Stimulated activated CD4-positive, alpha-beta T cell treated with anti-CD3 and anti-CD28 coated beads, Interleukin-1b, Interleukin-23, amount 100 ng/mL, for 1 hour (primary cell): Measurements from ENCODE around the gene LGALS4.
"Not testable (repeated sequence)": the region's sequence is repeated elsewhere in the genome, so short reads cannot be mapped to it uniquely, and the experiment has no call there.

ENCODE experiments used
- DNase-seq, 2 donors: peaks; one replicate each; pipeline ENCODE4 v3.0.0-alpha.2; 2020; ENCODE audit warnings: low read depth in 2 of 2

The LGALS4 gene

GRCh38 chr19:38812841-38813320 lies at the start of gene LGALS4:
Gene LGALS4 (minus strand): TSS chr19:38812945. CDS start chr19:38812886, 59 bp downstream.
- no peak for DNase-seq

- DNase-seq = no peak
Observed at GRCh38 chr19:38861368-38861767, 48.6 kb upstream of the LGALS4 start.

GRCh38 chr19:38859631-38860204 lies 47.0 kb upstream of the LGALS4 start:
- DNase-seq = not testable (repeated sequence)

- DNase-seq = no peak
Observed at GRCh38 chr19:38856813-38857212, 44.1 kb upstream of the LGALS4 start.

GRCh38 chr19:38855751-38856150 lies 43.0 kb upstream of the LGALS4 start:
- not testable (repeated sequence) for DNase-seq

- not testable (repeated sequence) for DNase-seq
Observed at GRCh38 chr19:38854961-38855360, 42.2 kb upstream of the LGALS4 start.

GRCh38 chr19:38853214-38853613 lies 40.5 kb upstream of the LGALS4 start:
- DNase-seq = no peak

- DNase-seq = no peak
Observed at GRCh38 chr19:38852231-38853044, 39.7 kb upstream of the LGALS4 start.

GRCh38 chr19:38851622-38852230 lies 39.0 kb upstream of the LGALS4 start:
- DNase-seq = peak; percentile 79

GRCh38 chr19:38850976-38851621 lies 38.4 kb upstream of the LGALS4 start:
- DNase-seq = no peak

GRCh38 chr19:38850436-38850975 lies 37.8 kb upstream of the LGALS4 start:
- DNase-seq = peak; percentile 93 to 98

GRCh38 chr19:38849860-38850435 lies 37.2 kb upstream of the LGALS4 start, which contains the start of gene HNRNPL:
Gene HNRNPL (minus strand): TSS chr19:38849986. CDS start chr19:38849966, 20 bp downstream.
- peak; percentile 99 for DNase-seq

GRCh38 chr19:38849147-38849859 lies 36.6 kb upstream of the LGALS4 start:
- peak; percentile 98 to 99 for DNase-seq

- DNase-seq = no peak
Observed at GRCh38 chr19:38848299-38849146, 35.8 kb upstream of the LGALS4 start.

GRCh38 chr19:38846097-38846496 lies 33.4 kb upstream of the LGALS4 start:
- no peak for DNase-seq

- no peak for DNase-seq
Observed at GRCh38 chr19:38845374-38846024, 32.8 kb upstream of the LGALS4 start.

GRCh38 chr19:38844093-38844686 lies 31.4 kb upstream of the LGALS4 start:
- DNase-seq = no peak

GRCh38 chr19:38843175-38843758 lies 30.5 kb upstream of the LGALS4 start:
- DNase-seq = no peak
